ENCODE data around the gene RMND5B. TPM values are rescaled to one million over a fixed set of nuclear protein-coding genes. Genes with fewer than 3 reads are reported as not detected.
A peak's percentile ranks its signal among the peaks of the same experiment; 100 is the strongest.

RMND5B gene
- total RNA-seq, 1 donor from 2014 or later, result 25.3 TPM

- Histone ChIP-seq H3K36me3 (no peaks in the 10 kb centered on the region), H4K20me1 (ENCODE audit: low read depth) (peaks cover 18% of the 10 kb centered on the region), H3K4me3 (no peak overlapping the region), H3K27ac (no peak overlapping the region), H3K4me2 (no peak overlapping the region), H3K79me2 (ENCODE audit: low read depth) (peaks cover 20% of the 10 kb centered on the region), H3K9ac (no peak overlapping the region), H3K4me1 (peaks cover 4% of the 10 kb centered on the region), H2AFZ (replicated peaks) (no peak overlapping the region), H3K9me3 (ENCODE audit: low read depth) (no peaks in the 10 kb centered on the region), H3K27me3 (no peaks in the 10 kb centered on the region), H3F3A (ENCODE audit: low read depth) (peaks cover 11% of the 10 kb centered on the region)
- H3K27me3 Mint-ChIP-seq (ENCODE audit: insufficient read depth, low read depth), result peaks cover 4% of the 10 kb centered on the region
- DNase-seq (ENCODE audit: low spot score), result no peak
- no peak overlapping the region for H3K27ac Mint-ChIP-seq
- no peak overlapping the region for H3K4me3 Mint-ChIP-seq
- H3K36me3 Mint-ChIP-seq, result peaks cover 34% of the 10 kb centered on the region
- TF ChIP-seq EZH2phosphoT487 (IDR thresholded peaks at IDR 0.05), result no peak
- TF ChIP-seq CTCF (IDR thresholded peaks at IDR 0.05), result no peak
- TF ChIP-seq EZH2 (IDR thresholded peaks at IDR 0.05), result no peak
- peaks cover 13% of the 10 kb centered on the region for H3K4me1 Mint-ChIP-seq
- no peaks in the 10 kb centered on the region for H3K9me3 Mint-ChIP-seq
Observed at GRCh38 chr5:178149199-178149932, 18.6 kb downstream of the RMND5B start.

- Histone ChIP-seq H3K36me3 (no peaks in the 10 kb centered on the region), H4K20me1 (ENCODE audit: low read depth) (peaks cover 13% of the 10 kb centered on the region), H3K79me2 (ENCODE audit: low read depth) (peaks cover 20% of the 10 kb centered on the region), H3K4me1 (peaks cover 4% of the 10 kb centered on the region), H3K9me3 (ENCODE audit: low read depth) (no peaks in the 10 kb centered on the region), H2AFZ (replicated peaks) (no peak overlapping the region), H3F3A (ENCODE audit: low read depth) (peaks cover 14% of the 10 kb centered on the region), H3K9ac (no peak overlapping the region), H3K4me2 (no peak overlapping the region), H3K27ac (no peak overlapping the region), H3K27me3 (no peaks in the 10 kb centered on the region), H3K4me3 (no peak overlapping the region)
- Mint-ChIP-seq H3K27ac (no peak overlapping the region), H3K4me3 (peak overlapping the region; percentile 61), H3K36me3 (peaks cover 31% of the 10 kb centered on the region), H3K4me1 (peaks cover 17% of the 10 kb centered on the region), H3K9me3 (no peaks in the 10 kb centered on the region), H3K27me3 (ENCODE audit: insufficient read depth, low read depth) (peaks cover 4% of the 10 kb centered on the region)
- TF ChIP-seq CTCF (IDR thresholded peaks at IDR 0.05), result no peak
- no peak for TF ChIP-seq EZH2phosphoT487 (IDR thresholded peaks at IDR 0.05)
- no peak for TF ChIP-seq EZH2 (IDR thresholded peaks at IDR 0.05)
- peak; percentile 47 for DNase-seq (ENCODE audit: low spot score)
Observed at GRCh38 chr5:178150977-178151734, 20.3 kb downstream of the RMND5B start.

GRCh38 chr5:178152491-178153444 lies 22.0 kb downstream of the RMND5B start:
- H3K27me3 Mint-ChIP-seq (ENCODE audit: insufficient read depth, low read depth), result peaks cover 4% of the 10 kb centered on the region
- no peak overlapping the region for H3K27ac ChIP-seq
- H3K4me1 ChIP-seq, result peaks cover 4% of the 10 kb centered on the region
- peaks cover 10% of the 10 kb centered on the region for H4K20me1 ChIP-seq (ENCODE audit: low read depth)
- peak overlapping the region; percentile 87 for H3K4me2 ChIP-seq
- peaks cover 19% of the 10 kb centered on the region for H3K36me3 Mint-ChIP-seq
- no peaks in the 10 kb centered on the region for H3K9me3 ChIP-seq (ENCODE audit: low read depth)
- H3K4me1 Mint-ChIP-seq, result peaks cover 17% of the 10 kb centered on the region
- H3K27me3 ChIP-seq, result no peaks in the 10 kb centered on the region
- no peak for TF ChIP-seq EZH2 (IDR thresholded peaks at IDR 0.05)
- no peak for TF ChIP-seq EZH2phosphoT487 (IDR thresholded peaks at IDR 0.05)
- TF ChIP-seq CTCF (IDR thresholded peaks at IDR 0.05), result no peak
- peak overlapping the region; percentile 83 for H3K4me3 ChIP-seq
- peak overlapping the region; percentile 75 for H3K9ac ChIP-seq
- H3K4me3 Mint-ChIP-seq, result peak overlapping the region; percentile 96
- H3K79me2 ChIP-seq (ENCODE audit: low read depth), result peaks cover 20% of the 10 kb centered on the region
- no peak overlapping the region for H3K27ac Mint-ChIP-seq
- H3K9me3 Mint-ChIP-seq, result no peaks in the 10 kb centered on the region
- peaks cover 14% of the 10 kb centered on the region for H3F3A ChIP-seq (ENCODE audit: low read depth)
- H3K36me3 ChIP-seq, result no peaks in the 10 kb centered on the region
- no peak overlapping the region for H2AFZ ChIP-seq (replicated peaks)
- peak; percentile 55 for DNase-seq (ENCODE audit: low spot score)
